Measurements from ENCODE around the gene CDC16.
A peak's percentile ranks its signal among the peaks of the same experiment; 100 is the strongest.

- TF ChIP-seq POLR2A (IDR thresholded peaks at IDR 0.05; ENCODE audit: low read depth, low read length) (peak; percentile 91; the same call in 1 of the 2 replicates), POLR2AphosphoS5 (IDR thresholded peaks at IDR 0.05; ENCODE audit: low read depth, low read length) (peak; percentile 91)
Observed at GRCh38 chr13:114314074-114314912, 79.6 kb downstream of the CDC16 start, which contains the start of gene CHAMP1.

All from GM12892 (cell line).